OCI-LY7 (cell line): ENCODE data around the gene MTUS2. TPM values are rescaled to one million over a fixed set of nuclear protein-coding genes. Genes with fewer than 3 reads are reported as not detected.

Experiments
- BruUV-seq: library from RNA; stranded (reverse); fragments of 400-500 nt; replicated peaks from 2 replicates; lab custom pipeline; 2021; lab: Mats Ljungman, UMichigan
- CTCF ChIA-PET: fragments of 300-600 bp; sonication (Branson Sonifier 250); formaldehyde crosslinking; loops from one replicate; lab custom pipeline; 2022; ENCODE audit warnings: antibody characterized with exemption; ENCODE audit not compliant: unreplicated experiment; lab: Charles Lee
- POLR2A ChIA-PET: fragments of 300-600 bp; sonication (Branson Sonifier 250); formaldehyde crosslinking; loops from one replicate; lab custom pipeline; 2022; ENCODE audit warnings: antibody characterized with exemption; lab: Charles Lee
- DNase-seq: peaks from one replicate; pipeline ENCODE4 v3.0.0-alpha.2; 2015; ENCODE audit warnings: low spot score
- H2AFZ ChIP-seq: fragments of 200-600 bp; sonication (generic), shearing (Covaris generic); 2 replicates; pipeline ENCODE4 v1.6.1; 2014; ENCODE audit warnings: mild to moderate bottlenecking, antibody characterized with exemption, low read length, moderate library complexity
- H3K27ac ChIP-seq: fragments of 200-600 bp; sonication (generic); 2 replicates; pipeline ENCODE4 v1.5.1; 2014; ENCODE audit warnings: mixed run types, low read depth, mild to moderate bottlenecking, moderate library complexity, low read length, inconsistent platforms; ENCODE audit not compliant: poor library complexity, severe bottlenecking
- H3K36me3 ChIP-seq: fragments of 200-600 bp; sonication (generic); 2 replicates; pipeline ENCODE4 v1.6.1; 2014; ENCODE audit warnings: mild to moderate bottlenecking, antibody characterized with exemption, low read length, moderate library complexity, mixed read lengths; ENCODE audit not compliant: insufficient read depth
- H3K4me1 ChIP-seq: fragments of 200-600 bp; sonication (generic); 2 replicates; pipeline ENCODE4 v1.5.1; 2014; ENCODE audit warnings: mild to moderate bottlenecking, low read length; ENCODE audit not compliant: insufficient read depth, poor library complexity, severe bottlenecking
- H3K4me2 ChIP-seq: fragments of 200-600 bp; sonication (generic); 2 replicates; pipeline ENCODE4 v1.6.1; 2014; ENCODE audit warnings: mild to moderate bottlenecking, low read length
- H3K4me3 ChIP-seq: fragments of 200-600 bp; sonication (generic); 2 replicates; pipeline ENCODE4 v1.5.1; 2014; ENCODE audit warnings: mild to moderate bottlenecking, low read depth, low read length; ENCODE audit not compliant: poor library complexity, severe bottlenecking
- H3K79me2 ChIP-seq: fragments of 200-600 bp; sonication (generic); 2 replicates; pipeline ENCODE4 v1.6.1; 2016; ENCODE audit warnings: low read depth, mild to moderate bottlenecking, low read length, moderate library complexity, mixed read lengths; ENCODE audit not compliant: insufficient read depth
- H3K9me2 ChIP-seq: fragments of 200-600 bp; sonication (generic); 2 replicates; pipeline ENCODE4 v1.6.1; 2016; ENCODE audit warnings: mild to moderate bottlenecking, low read length, mixed read lengths; ENCODE audit not compliant: insufficient read depth
- H3K9me3 ChIP-seq: fragments of 200-600 bp; sonication (generic); 2 replicates; pipeline ENCODE4 v1.6.1; 2014; ENCODE audit warnings: mild to moderate bottlenecking, mixed run types, low read length, mixed read lengths
- H4K20me1 ChIP-seq: fragments of 200-600 bp; sonication (generic); 2 replicates; pipeline ENCODE4 v1.6.1; 2014; ENCODE audit warnings: mild to moderate bottlenecking, antibody characterized with exemption, low read length, moderate library complexity, mixed read lengths; ENCODE audit not compliant: insufficient read depth
- CTCF ChIP-seq: fragments of 200-600 bp; sonication (generic); conservative IDR thresholded peaks from 2 replicates; pipeline ENCODE4 v1.5.1; 2014; ENCODE audit warnings: mild to moderate bottlenecking, antibody characterized with exemption, low read length, moderate library complexity, mixed read lengths
- EZH2phosphoT487 ChIP-seq: fragments of 200-600 bp; sonication (generic); IDR thresholded peaks from 2 replicates; pipeline ENCODE4 v1.6.1; 2018; ENCODE audit warnings: low read depth, borderline replicate concordance, mild to moderate bottlenecking, mixed run types, antibody characterized with exemption, low read length, moderate library complexity, mixed read lengths
- intact Hi-C: fragments of 100-400 bp; cut with micrococcal nuclease; formaldehyde crosslinking; loops from one replicate; pipeline ENCODE4 v1.10.0; 2022; ENCODE audit not compliant: unreplicated experiment
- total RNA-seq, 2 experiments: library from RNA; depleted of rRNA in 1 of 2; stranded (reverse); fragments of >200 nt in 1 of 2; shearing (Covaris generic) in 1 of 2; gene quantifications; 2 replicates each; pipeline ENCODE4 v1.2.3, GENCODE V29; 2014 to 2022

MTUS2 gene
- total RNA-seq, 2 experiments from 2014 or later = 0.16 to 9.8 TPM

GRCh38 chr13:29266756-29267733, 446.9 kb downstream of the MTUS2 start:
- Histone ChIP-seq H3K4me2 (no peak overlapping the region), H3K4me3 (no peak overlapping the region), H3K27ac (no peak overlapping the region), H3K36me3 (no peaks in the 10 kb centered on the region), H3K79me2 (no peaks in the 10 kb centered on the region), H3K9me2 (no peaks in the 10 kb centered on the region), H3K4me1 (no peaks in the 10 kb centered on the region), H2AFZ (no peak overlapping the region), H4K20me1 (no peaks in the 10 kb centered on the region), H3K9me3 (no peaks in the 10 kb centered on the region)
- ChIA-PET POLR2A (no interaction called here), CTCF (no interaction called here)
- BruUV-seq = no TSS peak
- DNase-seq = no peak
- no peak for TF ChIP-seq CTCF
- no peak for TF ChIP-seq EZH2phosphoT487
- intact Hi-C loops = no loop called here

GRCh38 chr13:29270271-29270985, 450.3 kb downstream of the MTUS2 start:
- H2AFZ ChIP-seq = no peak overlapping the region
- POLR2A ChIA-PET = interaction anchor here (0.5 to 0.6 kb wide), 2 partner anchors 15 to 75 kb away, joined by 3 to 4 read pairs; no protein-coding TSS in a partner anchor
- H4K20me1 ChIP-seq = no peaks in the 10 kb centered on the region
- intact Hi-C loops = no loop called here
- H3K9me2 ChIP-seq = no peaks in the 10 kb centered on the region
- H3K79me2 ChIP-seq = no peaks in the 10 kb centered on the region
- no peaks in the 10 kb centered on the region for H3K9me3 ChIP-seq
- no peaks in the 10 kb centered on the region for H3K4me1 ChIP-seq
- no peak overlapping the region for H3K27ac ChIP-seq
- TF ChIP-seq EZH2phosphoT487 = no peak
- TF ChIP-seq CTCF = no peak
- no peak for DNase-seq
- H3K4me3 ChIP-seq = no peak overlapping the region
- no peaks in the 10 kb centered on the region for H3K36me3 ChIP-seq
- H3K4me2 ChIP-seq = no peak overlapping the region
- CTCF ChIA-PET = no interaction called here
- BruUV-seq = no TSS peak
